K562 treated with DMSO at 1 percent for 24 hours (cell line): ENCODE measurements around the gene TMEM80. TPM values are rescaled to one million over a fixed set of nuclear protein-coding genes. Genes with fewer than 3 reads are reported as not detected.

Experiments
- total RNA-seq: library from RNA; unstranded; fragments of 300-600 nt; gene quantifications from 2 replicates; pipeline ENCODE4 v1.2.3, GENCODE V29; 2022; ENCODE audit warnings: low read depth; ENCODE audit not compliant: insufficient read depth

TMEM80 gene
- total RNA-seq, result 21.3 and 25.2 TPM in 2 replicates

GRCh38 chr11:695538-696248 lies at the start of gene TMEM80:
TMEM80 (plus strand) TSS chr11:695816; CDS start chr11:695828, 12 bp downstream.

GRCh38 chr11:694563-695287 lies 891 bp upstream of the TMEM80 start, which contains the start of gene DEAF1:
DEAF1 (minus strand) TSS chr11:695222; CDS start chr11:695047, 175 bp downstream.

GRCh38 chr11:705646-706438 lies 10.2 kb downstream of the TMEM80 start, which contains the start of gene EPS8L2:
EPS8L2 (plus strand) TSS chr11:706231; CDS start chr11:709408, 3,177 bp downstream.

DNA sequence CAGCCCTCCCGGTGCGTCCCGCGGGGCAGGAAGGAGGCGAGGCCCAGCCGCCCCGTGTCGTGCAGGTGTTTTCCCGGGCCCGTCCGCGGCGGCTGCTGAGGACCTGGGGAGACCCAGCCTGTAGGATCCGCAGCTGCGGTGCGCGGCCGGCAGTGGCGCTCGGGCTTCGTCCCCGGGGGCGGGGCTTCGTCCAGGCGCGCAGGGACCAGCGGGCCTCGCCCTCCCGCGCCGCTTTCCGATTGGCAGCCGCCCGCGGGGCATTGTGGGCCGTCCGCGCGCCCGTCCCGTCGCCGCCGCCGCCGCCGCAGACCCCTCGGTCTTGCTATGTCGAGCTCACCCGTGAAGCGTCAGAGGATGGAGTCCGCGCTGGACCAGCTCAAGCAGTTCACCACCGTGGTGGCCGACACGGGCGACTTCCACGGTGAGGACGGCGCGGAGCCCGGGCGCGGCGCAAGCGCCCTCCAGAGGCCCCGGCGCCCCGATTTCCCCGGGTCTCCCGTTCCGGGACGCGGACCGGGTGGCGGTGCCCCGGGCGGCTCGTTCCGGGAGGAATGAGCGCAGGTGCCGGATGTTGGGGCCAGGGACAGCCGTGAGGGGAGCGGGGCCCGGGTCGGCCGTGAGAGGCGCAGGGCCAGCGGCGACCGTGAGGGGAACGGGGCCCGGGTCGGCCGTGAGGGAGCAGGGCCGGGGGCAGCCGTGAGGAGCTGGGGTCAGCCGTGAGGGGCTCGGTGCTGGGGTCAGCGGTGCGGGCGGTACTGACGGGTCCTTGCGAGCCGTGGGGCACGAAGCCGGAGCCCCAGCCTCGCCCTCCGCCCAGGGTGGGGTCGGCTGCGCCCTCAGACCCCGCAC lies 51.8 kb downstream of the TMEM80 start, which contains the start of gene TALDO1:
Gene TALDO1, plus strand, starts transcription at position 307 of the 849 bp plus-strand sequence. Its CDS starts 18 bp downstream, at position 325.

Other genes starting within 250 kb of the TMEM80 start
- 55.5 and 69.8 TPM in 2 replicates for gene PTDSS2, start 245.5 kb upstream of the TMEM80 start, total RNA-seq
- gene RNH1, start 188.6 kb upstream of the TMEM80 start, total RNA-seq, result 211 and 239 TPM in 2 replicates
- 49.2 and 65.2 TPM in 2 replicates for gene HRAS, start 160.2 kb upstream of the TMEM80 start, total RNA-seq
- gene LRRC56, start 158.3 kb upstream of the TMEM80 start, total RNA-seq, result 4.8 and 5.2 TPM in 2 replicates
- gene LMNTD2, start 135.1 kb upstream of the TMEM80 start, total RNA-seq, result 4.7 and 6.5 TPM in 2 replicates
- 67.9 and 72.1 TPM in 2 replicates for gene RASSF7, start 134.8 kb upstream of the TMEM80 start, total RNA-seq
- 26.0 TPM in 2 replicates for gene PHRF1, start 119.3 kb upstream of the TMEM80 start, total RNA-seq
- 52.2 and 58.6 TPM in 2 replicates for gene IRF7, start 79.9 kb upstream of the TMEM80 start, total RNA-seq
- gene CDHR5, start 70.9 kb upstream of the TMEM80 start, total RNA-seq, result 0.25 and 0.28 TPM in 2 replicates
- gene SCT, start 68.6 kb upstream of the TMEM80 start, total RNA-seq, result not detected in 2 replicates
- 1.0 and 1.1 TPM in 2 replicates for gene DRD4, start 58.5 kb upstream of the TMEM80 start, total RNA-seq
- gene DEAF1, start 594 bp upstream of the TMEM80 start, total RNA-seq, result 87.3 and 88.1 TPM in 2 replicates
- gene EPS8L2, start 10.4 kb downstream of the TMEM80 start, total RNA-seq, result 7.8 and 11.6 TPM in 2 replicates
- gene TALDO1, start 51.6 kb downstream of the TMEM80 start, total RNA-seq, result 501 and 539 TPM in 2 replicates
- gene GATD1, start 81.7 kb downstream of the TMEM80 start, total RNA-seq, result 71.7 and 110 TPM in 2 replicates
- 1.6 TPM in 1 of 2 replicates, not detected in the other for gene CEND1, start 94.3 kb downstream of the TMEM80 start, total RNA-seq
- gene SLC25A22, start 102.5 kb downstream of the TMEM80 start, total RNA-seq, result 35.7 and 42.0 TPM in 2 replicates
- gene PIDD1, start 109.4 kb downstream of the TMEM80 start, total RNA-seq, result 29.6 and 32.0 TPM in 2 replicates
- 1,895 and 1,983 TPM in 2 replicates for gene RPLP2, start 114.2 kb downstream of the TMEM80 start, total RNA-seq
- 201 and 202 TPM in 2 replicates for gene PNPLA2, start 123.1 kb downstream of the TMEM80 start, total RNA-seq
- gene CRACR2B, start 132.1 kb downstream of the TMEM80 start, total RNA-seq, result 35.3 and 36.8 TPM in 2 replicates
- gene CD151, start 137.1 kb downstream of the TMEM80 start, total RNA-seq, result 198 and 203 TPM in 2 replicates
- gene POLR2L, start 146.7 kb downstream of the TMEM80 start, total RNA-seq, result 74.9 and 76.7 TPM in 2 replicates
- 17.2 and 27.2 TPM in 2 replicates for gene TSPAN4, start 147.0 kb downstream of the TMEM80 start, total RNA-seq
- gene CHID1, start 215.0 kb downstream of the TMEM80 start, total RNA-seq, result 75.4 and 78.7 TPM in 2 replicates
- 49.4 and 51.6 TPM in 2 replicates for gene AP2A2, start 230.1 kb downstream of the TMEM80 start, total RNA-seq